HCT116 (cell line): ENCODE results near the gene TTLL11. TPM values are rescaled to one million over a fixed set of nuclear protein-coding genes. Genes with fewer than 3 reads are reported as not detected.

Source experiments
- ATAC-seq: fragments of 200-7000 bp; cut with Tn5 transposase; 2 replicates; pipeline ENCODE4 v1.9.1; 2020; ENCODE audit warnings: mild to moderate bottlenecking, moderate library complexity
- BruUV-seq: library from RNA; stranded (reverse); fragments of 400-500 nt; replicated peaks from 2 replicates; lab custom pipeline; 2021; lab: Mats Ljungman, UMichigan
- CTCF ChIA-PET: fragments of 300-600 bp; sonication (Branson Sonifier 250); formaldehyde crosslinking; loops from one replicate; lab custom pipeline; 2021; ENCODE audit warnings: antibody characterized with exemption; lab: Charles Lee
- POLR2A ChIA-PET: fragments of 300-600, 350-600 bp; sonication (Branson Sonifier 250); formaldehyde crosslinking; loops from one replicate; lab custom pipeline; 2021; ENCODE audit warnings: antibody characterized with exemption; lab: Charles Lee
- RAD21 ChIA-PET, 2 experiments: fragments of 300-600 bp; sonication (Branson Sonifier 250); formaldehyde crosslinking; loops; one replicate each; lab custom pipeline; 2023; ENCODE audit warnings: low total read pairs in 2 of 2; ENCODE audit not compliant: uncharacterized antibody in 2 of 2, unreplicated experiment in 2 of 2, low non-redundant PET in 1 of 2; lab: Charles Lee
- DNase-seq: peaks from one replicate; pipeline ENCODE4 v3.0.0-alpha.2; 2010; ENCODE audit warnings: low read depth, low spot score
- H2AFZ ChIP-seq: fragments of 200-600 bp; shearing (Covaris generic), sonication (generic); 2 replicates; pipeline ENCODE4 v1.6.1; 2017; ENCODE audit warnings: low read depth, mixed run types, mixed read lengths, antibody characterized with exemption, low read length; ENCODE audit not compliant: poor library complexity, severe bottlenecking
- H3K27ac ChIP-seq: 2 replicates; pipeline ENCODE4 v1.5.1; 2012; ENCODE audit warnings: low read depth, low read length
- H3K27me3 ChIP-seq: fragments of 200-600 bp; sonication (generic); 2 replicates; pipeline ENCODE4 v1.6.1; 2016; ENCODE audit warnings: mixed run types, low read length, mixed read lengths; ENCODE audit not compliant: insufficient read depth
- H3K36me3 ChIP-seq, 2 experiments: fragments of 200-500 bp in 1 of 2; fragments of 200-600 bp in 1 of 2; sonication (Bioruptor generic) in 1 of 2; sonication (generic) in 1 of 2; 2 replicates each; pipeline versions ENCODE4 v1.5.1 to v1.6.1; 2014 to 2016; ENCODE audit warnings: low read length in 2 of 2, inconsistent platforms in 1 of 2, mixed read lengths in 1 of 2, mixed run types in 1 of 2; ENCODE audit not compliant: insufficient read depth in 2 of 2, control insufficient read depth in 1 of 2
- H3K4me1 ChIP-seq, 2 experiments: fragments of 200-600 bp in 1 of 2; sonication (generic) in 1 of 2; 2 replicates each; pipeline versions ENCODE4 v1.5.1 to v1.6.1; 2012 to 2017; ENCODE audit warnings: low read length in 2 of 2, inconsistent platforms in 1 of 2, mild to moderate bottlenecking in 1 of 2, mixed read lengths in 1 of 2, mixed run types in 1 of 2, moderate library complexity in 1 of 2; ENCODE audit not compliant: insufficient read depth in 2 of 2, control insufficient read depth in 1 of 2
- H3K4me2 ChIP-seq: fragments of 200-600 bp; sonication (generic); 2 replicates; pipeline ENCODE4 v1.6.1; 2017; ENCODE audit warnings: mixed run types, low read length, mixed read lengths
- H3K4me3 ChIP-seq, 2 experiments: fragments of 200-600 bp in 1 of 2; sonication (generic) in 1 of 2; replicated peaks in 1 of 2; 2 replicates each; pipeline ENCODE4 v1.5.1; 2011 to 2016; ENCODE audit warnings: low read length in 2 of 2, control low read depth in 1 of 2, low read depth in 1 of 2, mild to moderate bottlenecking in 1 of 2, mixed read lengths in 1 of 2, mixed run types in 1 of 2
- H3K79me2 ChIP-seq: fragments of 200-600 bp; sonication (generic); 2 replicates; pipeline ENCODE4 v1.6.1; 2017; ENCODE audit warnings: mild to moderate bottlenecking, mixed run types, low read length, moderate library complexity, mixed read lengths; ENCODE audit not compliant: insufficient read depth
- H3K9ac ChIP-seq: fragments of 200-600 bp; sonication (generic); 2 replicates; pipeline ENCODE4 v1.6.1; 2016; ENCODE audit warnings: low read length, mixed read lengths
- H3K9me2 ChIP-seq: fragments of 200-600 bp; sonication (generic), shearing (Covaris generic); 2 replicates; pipeline ENCODE4 v1.6.1; 2017; ENCODE audit warnings: mixed run types, mild to moderate bottlenecking, moderate library complexity; ENCODE audit not compliant: insufficient read depth
- H3K9me3 ChIP-seq, 2 experiments: fragments of 200-500 bp in 1 of 2; fragments of 200-600 bp in 1 of 2; sonication (Bioruptor generic) in 1 of 2; sonication (generic) in 1 of 2; 2 replicates each; pipeline ENCODE4 v1.6.1; 2014 to 2017; ENCODE audit warnings: low read length in 2 of 2, mixed read lengths in 2 of 2, inconsistent platforms in 1 of 2, low read depth in 1 of 2, mild to moderate bottlenecking in 1 of 2, mixed run types in 1 of 2, moderate library complexity in 1 of 2; ENCODE audit not compliant: control insufficient read depth in 1 of 2, insufficient read depth in 1 of 2
- H4K20me1 ChIP-seq: fragments of 200-600 bp; sonication (generic), shearing (Covaris generic); 2 replicates; pipeline ENCODE4 v1.6.1; 2017; ENCODE audit warnings: mixed run types, mild to moderate bottlenecking, moderate library complexity; ENCODE audit not compliant: insufficient read depth
- CEBPB ChIP-seq: IDR thresholded peaks from 2 replicates; pipeline ENCODE4 v1.6.1; 2012; ENCODE audit warnings: low read depth
- CTCF ChIP-seq, 3 experiments: fragments of 200-600 bp in 1 of 3; sonication (generic) in 1 of 3; IDR thresholded peaks in 2 of 3; conservative IDR thresholded peaks in 1 of 3; 2 replicates each; pipeline ENCODE4 v1.5.1; 2012 to 2017; ENCODE audit warnings: low read depth in 2 of 3, low read length in 2 of 3, antibody characterized with exemption in 1 of 3, borderline replicate concordance in 1 of 3, control low read depth in 1 of 3, mild to moderate bottlenecking in 1 of 3, mixed read lengths in 1 of 3, mixed run types in 1 of 3, moderate library complexity in 1 of 3; ENCODE audit not compliant: insufficient read depth in 1 of 3
- EGR1 ChIP-seq: IDR thresholded peaks from 2 replicates; pipeline ENCODE4 v1.6.1; 2012; ENCODE audit warnings: low read depth
- ELF1 ChIP-seq: IDR thresholded peaks from 2 replicates; pipeline ENCODE4 v1.6.1; 2012; ENCODE audit warnings: low read depth, borderline replicate concordance
- EZH2 ChIP-seq: fragments of 200-600 bp; sonication (generic); IDR thresholded peaks from 2 replicates; pipeline ENCODE4 v1.6.1; 2017; ENCODE audit warnings: antibody characterized with exemption, mixed run types
- EZH2phosphoT487 ChIP-seq: fragments of 200-600 bp; IDR thresholded peaks from 2 replicates; pipeline ENCODE4 v1.6.1; 2018; ENCODE audit warnings: antibody characterized with exemption, borderline replicate concordance
- FOSL1 ChIP-seq: IDR thresholded peaks from 2 replicates; pipeline ENCODE4 v1.6.1; 2012; ENCODE audit warnings: low read depth
- MAX ChIP-seq: IDR thresholded peaks from 2 replicates; pipeline ENCODE4 v1.6.1; 2012
- POLR2A ChIP-seq: IDR thresholded peaks from 2 replicates; pipeline ENCODE4 v1.7.0; 2011; ENCODE audit warnings: borderline replicate concordance; ENCODE audit not compliant: insufficient read depth, insufficient read length; ENCODE audit errors: extremely low read depth
- RAD21 ChIP-seq: IDR thresholded peaks from 2 replicates; pipeline ENCODE4 v1.6.1; 2012; ENCODE audit warnings: low read depth, mild to moderate bottlenecking
- SP1 ChIP-seq: IDR thresholded peaks from 2 replicates; pipeline ENCODE4 v1.6.1; 2012; ENCODE audit warnings: low read depth
- YY1 ChIP-seq: IDR thresholded peaks from 2 replicates; pipeline ENCODE4 v1.6.1; 2011; ENCODE audit warnings: low read length, low read depth, moderate library complexity, mild to moderate bottlenecking; ENCODE audit not compliant: insufficient replicate concordance; ENCODE audit errors: extremely low read depth
- ZFX ChIP-seq: fragments of 450-650 bp; IDR thresholded peaks from 2 replicates; pipeline ENCODE4 v1.6.1; 2017
- ZNF274 ChIP-seq: fragments of 200-500 bp; sonication (Bioruptor generic); IDR thresholded peaks from 2 replicates; pipeline ENCODE4 v1.6.1; 2014; ENCODE audit warnings: mild to moderate bottlenecking, low read depth, low read length, inconsistent platforms
- intact Hi-C: fragments of 100-400 bp; cut with micrococcal nuclease; formaldehyde crosslinking; loops from 2 replicates; pipeline ENCODE4 v1.10.0; 2022
- total RNA-seq: library from RNA; stranded (reverse); gene quantifications from one replicate; pipeline ENCODE4 v1.2.1, GENCODE V29; 2021; ENCODE audit not compliant: unreplicated experiment
- TF ChIP-seq, protein P1 (sequence below): IDR thresholded peaks from 2 replicates; pipeline ENCODE4 v1.6.1; 2011; ENCODE audit warnings: mild to moderate bottlenecking, low read length, moderate library complexity; ENCODE audit not compliant: insufficient replicate concordance; ENCODE audit errors: extremely low read depth
- TF ChIP-seq, protein P2 (sequence below): IDR thresholded peaks from 2 replicates; pipeline ENCODE4 v1.6.1; 2012

Gene TTLL11
- total RNA-seq, 1 experiment from 2014 or later = 2.2 TPM

DNA sequence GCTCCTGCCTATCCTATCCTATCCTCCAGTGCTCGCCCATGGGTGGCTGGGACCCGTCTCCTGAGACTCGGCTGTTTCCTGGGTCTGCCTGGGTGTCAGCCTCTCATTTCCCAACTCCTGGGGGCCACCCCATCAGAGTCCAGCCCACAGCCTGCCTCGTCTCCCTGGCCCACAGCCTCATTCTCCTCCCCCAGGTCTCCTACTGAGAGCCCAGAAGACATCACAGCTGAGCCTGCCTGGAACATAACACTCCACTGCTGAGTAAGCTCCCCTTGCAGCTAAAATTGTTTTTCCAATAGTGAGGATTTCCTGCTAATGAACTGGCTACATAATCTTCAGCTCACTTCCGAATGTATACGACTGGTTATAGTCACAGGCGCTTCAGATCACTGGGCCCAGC, 95.3 kb downstream of the TTLL11 start:
- DNase-seq = no peak
- no peak overlapping the region for H3K9ac ChIP-seq
- no peaks in the 10 kb centered on the region for H3K9me3 ChIP-seq
- no peak overlapping the region for H2AFZ ChIP-seq
- ChIA-PET RAD21 (interaction anchor here (0.7 to 1.1 kb wide), 2 partner anchors 22 to 362 kb away, joined by 3 to 4 read pairs; no protein-coding TSS in a partner anchor), POLR2A (no interaction called here), CTCF (interaction anchor here (1.1 to 3.1 kb wide), 2 partner anchors 8 to 147 kb away, joined by 3 to 11 read pairs; no protein-coding TSS in a partner anchor)
- H3K79me2 ChIP-seq = no peaks in the 10 kb centered on the region
- H3K4me3 ChIP-seq = no peak overlapping the region
- no peak for ATAC-seq
- H3K9me2 ChIP-seq = no peaks in the 10 kb centered on the region
- H3K27ac ChIP-seq = no peak overlapping the region
- intact Hi-C loops = no loop called here
- H3K4me1 ChIP-seq = no peaks in the 10 kb centered on the region
- H4K20me1 ChIP-seq = no peaks in the 10 kb centered on the region
- H3K4me2 ChIP-seq = no peak overlapping the region
- H3K27me3 ChIP-seq = no peaks in the 10 kb centered on the region
- no peak for TF ChIP-seq RAD21
- TF ChIP-seq EGR1 = no peak
- TF ChIP-seq EZH2 = no peak
- no peak for TF ChIP-seq ELF1
- TF ChIP-seq CEBPB = no peak
- TF ChIP-seq, protein P1, sequence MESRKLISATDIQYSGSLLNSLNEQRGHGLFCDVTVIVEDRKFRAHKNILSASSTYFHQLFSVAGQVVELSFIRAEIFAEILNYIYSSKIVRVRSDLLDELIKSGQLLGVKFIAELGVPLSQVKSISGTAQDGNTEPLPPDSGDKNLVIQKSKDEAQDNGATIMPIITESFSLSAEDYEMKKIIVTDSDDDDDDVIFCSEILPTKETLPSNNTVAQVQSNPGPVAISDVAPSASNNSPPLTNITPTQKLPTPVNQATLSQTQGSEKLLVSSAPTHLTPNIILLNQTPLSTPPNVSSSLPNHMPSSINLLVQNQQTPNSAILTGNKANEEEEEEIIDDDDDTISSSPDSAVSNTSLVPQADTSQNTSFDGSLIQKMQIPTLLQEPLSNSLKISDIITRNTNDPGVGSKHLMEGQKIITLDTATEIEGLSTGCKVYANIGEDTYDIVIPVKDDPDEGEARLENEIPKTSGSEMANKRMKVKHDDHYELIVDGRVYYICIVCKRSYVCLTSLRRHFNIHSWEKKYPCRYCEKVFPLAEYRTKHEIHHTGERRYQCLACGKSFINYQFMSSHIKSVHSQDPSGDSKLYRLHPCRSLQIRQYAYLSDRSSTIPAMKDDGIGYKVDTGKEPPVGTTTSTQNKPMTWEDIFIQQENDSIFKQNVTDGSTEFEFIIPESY = no peak
- TF ChIP-seq ZFX = no peak
- no peak for TF ChIP-seq YY1
- no peak for TF ChIP-seq MAX
- TF ChIP-seq POLR2A = no peak
- no peak for TF ChIP-seq SP1
- TF ChIP-seq CTCF (IDR thresholded peaks at IDR 0.05 in 2 of 3, conservative IDR thresholded peaks at IDR 0.05 in 1 of 3; ENCODE audit: borderline replicate concordance in 1 of 3, insufficient read depth in 1 of 3, low read depth in 2 of 3, low read length in 2 of 3) = no peak
- TF ChIP-seq ZNF274 = no peak
- no peak for TF ChIP-seq EZH2phosphoT487
- TF ChIP-seq, protein P2, sequence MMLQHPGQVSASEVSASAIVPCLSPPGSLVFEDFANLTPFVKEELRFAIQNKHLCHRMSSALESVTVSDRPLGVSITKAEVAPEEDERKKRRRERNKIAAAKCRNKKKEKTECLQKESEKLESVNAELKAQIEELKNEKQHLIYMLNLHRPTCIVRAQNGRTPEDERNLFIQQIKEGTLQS = no peak
- no peak for TF ChIP-seq FOSL1
- no TSS peak for BruUV-seq
- no peaks in the 10 kb centered on the region for H3K36me3 ChIP-seq
